Erythroblast (primary cell): Measurements from ENCODE around the gene LGALS9C.
"Not testable (repeated sequence)": the region's sequence is repeated elsewhere in the genome, so short reads cannot be mapped to it uniquely, and the experiment has no call there.

Source experiments
- GATA1 ChIP-seq: IDR thresholded peaks from 2 replicates; pipeline ENCODE4 v1.6.1; 2011; ENCODE audit warnings: low read depth, mild to moderate bottlenecking, control low read depth, low read length, moderate library complexity
- POLR2A ChIP-seq: IDR thresholded peaks from 2 replicates; pipeline ENCODE4 v1.6.1; 2011; ENCODE audit warnings: mild to moderate bottlenecking, low read length

- TF ChIP-seq POLR2A, GATA1: not testable (repeated sequence)
Measured at GRCh38 chr17:18469837-18470236, 6.8 kb upstream of the LGALS9C start.
